Stimulated activated CD4-positive, alpha-beta T cell treated with anti-CD3 and anti-CD28 coated beads, Interleukin-15, amount 100 ng/mL, for 24 hours (primary cell): ENCODE measurements around the gene SLC23A3.

Source experiments
- DNase-seq: peaks from one replicate; pipeline ENCODE4 v3.0.0-alpha.2; 2020

SLC23A3 gene

DNA sequence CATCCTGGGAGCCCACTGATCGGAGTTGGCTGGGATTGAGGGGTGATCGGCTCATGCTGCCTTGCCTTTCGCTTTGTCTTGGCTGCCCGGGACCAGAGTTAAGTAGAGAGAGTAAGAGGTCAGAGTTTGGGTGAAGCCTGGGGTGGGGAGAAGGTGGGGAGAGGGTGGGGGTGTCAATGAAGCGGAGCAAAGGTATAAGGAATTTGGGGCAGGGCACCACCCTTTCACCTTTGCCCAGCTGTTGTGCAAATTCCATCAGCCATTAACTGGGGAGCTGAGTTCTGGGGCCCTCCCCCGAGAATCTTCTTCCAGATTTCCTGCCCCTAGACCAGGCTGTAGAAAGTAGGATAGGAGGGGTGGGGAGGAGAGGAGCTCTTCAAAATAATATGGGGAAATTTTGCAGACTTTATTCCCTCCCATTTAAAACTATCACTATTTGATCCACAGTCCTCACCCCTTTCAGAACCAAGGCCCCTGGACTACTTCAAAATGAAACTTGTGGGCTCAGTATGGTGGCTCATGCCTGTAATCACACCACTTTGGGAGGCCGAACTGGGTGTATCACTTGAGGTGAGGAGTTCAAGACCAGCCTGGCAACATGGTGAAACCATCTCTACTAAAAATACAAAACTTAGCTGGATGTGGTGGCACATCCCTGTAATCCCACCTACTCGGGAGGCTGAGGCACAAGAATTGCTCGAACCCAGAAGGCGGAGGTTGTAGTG is at the start of gene SLC23A3:
TSS of gene SLC23A3 (minus strand) at position 100 of the 725 bp plus-strand sequence. CDS start at position 55, 45 bp downstream.
- DNase-seq = no peak

DNA sequence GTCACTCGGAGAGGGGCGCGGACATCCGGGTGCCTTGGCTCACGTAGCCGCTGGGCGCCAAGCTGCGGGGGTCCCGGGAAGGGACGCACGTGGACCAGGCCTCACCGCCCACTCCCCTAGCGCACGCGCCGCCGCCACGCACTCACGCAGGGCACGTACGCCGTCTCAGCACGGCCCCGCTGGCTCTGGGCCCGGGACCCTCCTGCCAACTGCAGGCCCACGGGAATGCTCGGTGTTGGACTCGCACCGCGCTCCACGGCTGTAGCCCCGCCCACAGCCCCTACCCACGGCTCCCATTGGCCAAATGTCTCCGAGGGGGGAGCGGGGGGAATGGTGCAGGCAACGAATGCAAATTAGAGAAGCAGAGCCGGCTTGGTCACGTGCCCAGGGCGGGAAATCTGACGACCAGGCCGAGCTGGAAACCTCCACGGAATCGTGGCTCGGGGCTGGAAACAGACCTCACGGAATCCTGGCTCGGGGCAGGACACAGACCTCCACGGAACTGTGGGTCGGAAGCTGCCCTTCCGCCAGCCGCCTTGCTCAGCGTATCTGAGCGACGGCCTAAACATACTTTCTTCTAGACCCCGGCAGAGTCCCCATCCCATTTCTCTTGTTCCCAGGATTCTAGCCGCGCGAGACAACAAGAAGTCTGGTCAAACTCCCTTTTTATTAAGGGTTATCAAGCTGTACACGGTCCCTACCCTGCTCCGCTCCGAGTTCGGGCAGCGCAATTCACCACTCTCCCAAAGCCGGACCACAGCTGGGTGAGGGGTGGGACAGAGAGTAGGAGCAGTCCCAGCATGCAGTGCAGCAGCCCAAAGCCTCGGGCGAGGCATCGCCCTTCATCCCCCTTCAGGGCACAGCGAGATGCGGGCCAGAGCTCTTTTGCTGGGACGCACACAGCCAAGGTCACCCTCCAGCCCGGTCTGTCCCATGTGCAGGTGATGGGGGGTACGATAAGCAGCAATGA is 49.2 kb upstream of the SLC23A3 start, which contains the start of gene ABCB6:
TSS of gene ABCB6 (minus strand) at position 227 of the 970 bp plus-strand sequence. CDS start 285 bp downstream, outside the sequence.
- peak; percentile 95 for DNase-seq

- peak; percentile 50 for DNase-seq
Observed at GRCh38 chr2:219218217-219218731, 48.4 kb upstream of the SLC23A3 start.

DNA sequence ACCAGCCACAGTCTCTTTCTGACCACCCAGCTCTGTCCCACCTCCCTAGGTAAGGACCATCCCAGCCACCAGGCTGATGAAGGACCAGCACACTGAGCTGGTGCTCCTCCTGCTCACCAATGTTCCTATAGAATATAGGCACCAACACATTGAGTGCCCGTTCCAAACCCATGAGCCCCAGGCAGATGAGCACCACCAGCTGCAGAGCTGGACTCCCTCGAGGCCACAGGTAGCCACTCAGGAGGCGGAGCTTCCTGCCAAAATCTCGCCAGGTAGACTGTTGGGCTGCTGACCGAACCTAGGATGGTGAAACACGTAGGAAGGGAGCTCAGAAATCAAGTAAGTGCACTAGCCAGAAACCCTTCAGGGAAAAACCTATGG is 46.7 kb upstream of the SLC23A3 start:
- no peak for DNase-seq

- DNase-seq = no peak
Observed at GRCh38 chr2:219215871-219216534, 46.2 kb upstream of the SLC23A3 start.

GRCh38 chr2:219214786-219215185 is 45.0 kb upstream of the SLC23A3 start:
- DNase-seq = no peak

DNA sequence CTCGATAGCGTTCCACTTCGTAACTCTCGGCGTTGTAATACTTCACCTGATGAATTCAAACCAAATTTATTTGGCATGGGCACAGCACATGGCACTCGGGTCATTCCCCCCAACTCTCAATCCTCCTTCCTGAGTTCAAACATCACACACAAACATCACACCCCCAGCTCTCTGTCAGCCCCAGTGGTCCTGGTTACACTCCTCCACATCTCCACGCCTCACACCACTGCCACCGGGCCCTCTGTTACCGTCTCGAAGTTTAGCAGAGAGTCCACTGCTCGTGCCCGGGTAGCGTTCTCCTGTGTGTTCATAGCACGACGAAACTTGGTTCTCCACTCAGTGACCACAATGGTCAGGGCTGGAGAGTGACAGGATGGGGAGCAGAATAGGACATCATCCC is 44.3 kb upstream of the SLC23A3 start:
- no peak for DNase-seq

GRCh38 chr2:219213486-219214071 is 43.8 kb upstream of the SLC23A3 start:
- DNase-seq = no peak

GRCh38 chr2:219213026-219213415 is 43.2 kb upstream of the SLC23A3 start:
- no peak for DNase-seq

DNA sequence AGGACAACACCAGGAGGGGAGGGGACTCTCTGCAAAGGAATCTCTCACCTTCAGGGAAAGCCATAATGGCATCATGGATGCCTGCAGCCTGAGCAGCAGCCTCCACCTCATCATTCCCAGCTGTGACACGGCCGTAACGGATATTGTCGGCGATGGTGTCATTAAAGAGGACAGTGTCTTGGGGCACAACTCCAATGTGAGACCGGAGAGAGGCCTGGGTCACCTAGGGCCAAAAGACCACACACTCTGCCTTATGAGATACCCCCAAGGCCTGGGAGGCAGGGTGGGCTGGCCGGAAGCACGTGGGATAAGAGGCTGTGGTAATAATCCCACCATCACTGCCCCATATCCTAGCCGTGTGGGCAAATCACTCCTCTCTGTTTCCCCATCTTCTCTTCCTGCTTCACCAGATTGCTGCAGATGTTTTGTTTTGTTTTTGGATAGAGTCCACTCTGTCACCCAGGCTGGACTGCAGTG is 41.1 kb upstream of the SLC23A3 start:
- DNase-seq = no peak

- no peak for DNase-seq
Observed at GRCh38 chr2:219210196-219210885, 40.5 kb upstream of the SLC23A3 start.

DNA sequence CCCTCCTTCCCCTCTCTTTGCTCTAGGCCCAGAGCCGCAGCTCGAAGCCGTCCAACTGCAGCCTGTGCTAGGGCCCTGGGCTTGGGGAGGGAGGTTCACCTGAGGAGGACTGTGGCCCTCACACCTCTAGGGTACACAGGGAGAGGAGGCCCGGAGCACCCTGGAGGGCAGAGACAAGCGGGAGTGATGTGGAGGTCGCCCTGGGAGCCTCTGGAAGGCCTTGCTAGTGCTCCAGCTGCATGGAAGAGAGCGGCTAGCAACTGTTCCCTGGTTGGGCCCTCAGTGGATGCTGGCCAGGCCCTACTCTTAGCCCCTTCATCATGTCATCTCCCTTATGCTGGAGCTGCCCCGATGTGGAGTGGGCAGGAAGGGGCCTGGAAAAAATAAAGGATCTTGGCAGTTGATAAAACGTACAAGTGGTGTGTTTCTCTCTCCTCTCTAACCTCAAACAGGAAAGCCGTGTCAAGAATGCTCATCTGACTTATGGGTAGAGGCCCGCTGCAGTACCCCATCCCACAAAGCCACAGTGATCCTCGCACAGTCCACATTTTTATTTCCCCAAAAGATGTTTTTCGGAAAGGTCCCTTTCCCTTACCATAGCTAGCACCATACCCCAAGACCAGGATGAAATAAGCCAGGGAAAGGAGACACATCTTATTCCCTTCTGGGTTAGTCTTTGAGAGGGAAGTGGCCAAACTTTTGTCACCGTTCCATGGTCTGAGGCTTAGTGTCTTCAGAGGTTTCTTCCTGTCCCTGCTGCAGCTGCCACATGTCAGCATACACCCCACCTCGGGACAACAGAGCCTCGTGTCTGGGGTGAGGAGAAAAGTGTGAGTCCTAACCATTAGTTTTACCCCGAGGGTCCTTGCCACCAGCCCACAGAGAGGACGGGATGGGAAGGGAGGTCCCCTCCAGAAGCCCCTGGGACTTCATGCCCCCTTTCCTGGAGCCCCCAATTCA is 39.7 kb upstream of the SLC23A3 start:
- DNase-seq = no peak

DNA sequence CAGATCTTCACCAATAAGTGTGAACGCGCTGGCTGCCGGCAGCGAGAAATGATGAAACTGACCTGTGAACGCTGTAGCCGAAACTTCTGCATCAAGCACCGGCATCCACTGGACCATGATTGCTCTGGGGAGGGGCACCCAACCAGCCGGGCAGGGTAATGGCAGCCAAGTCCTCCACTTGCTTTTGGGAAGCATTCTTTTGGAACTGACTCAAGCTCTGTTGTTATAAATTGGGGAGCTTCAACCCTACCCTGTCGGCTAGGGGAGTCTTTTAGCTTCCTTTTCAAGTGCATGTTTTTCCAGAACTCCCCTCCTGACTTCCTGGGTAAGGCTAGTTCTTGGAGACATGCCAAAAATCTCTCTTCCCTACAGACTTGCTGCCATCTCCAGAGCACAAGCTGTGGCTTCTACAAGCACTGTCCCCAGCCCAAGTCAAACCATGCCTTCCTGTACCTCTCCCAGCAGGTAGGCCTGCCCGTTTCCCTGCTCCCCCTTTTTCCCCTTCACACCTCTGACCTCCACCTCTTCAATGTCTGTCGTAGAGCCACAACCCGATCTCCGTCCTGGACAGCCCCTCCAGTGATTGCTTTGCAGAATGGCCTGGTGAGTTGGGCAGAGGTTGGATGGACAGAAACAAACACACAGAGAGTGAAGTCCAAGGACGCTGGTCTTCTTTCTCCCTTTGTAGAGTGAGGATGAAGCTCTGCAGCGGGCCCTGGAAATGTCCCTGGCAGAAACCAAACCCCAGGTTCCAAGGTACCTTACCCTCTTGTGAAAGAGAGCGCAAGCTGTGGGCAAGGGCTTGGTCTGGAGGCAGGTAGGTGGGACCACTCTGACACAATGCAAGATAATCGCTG is 38.3 kb upstream of the SLC23A3 start:
- DNase-seq = no peak

GRCh38 chr2:219207134-219207883 is 37.5 kb upstream of the SLC23A3 start:
- no peak for DNase-seq

DNA sequence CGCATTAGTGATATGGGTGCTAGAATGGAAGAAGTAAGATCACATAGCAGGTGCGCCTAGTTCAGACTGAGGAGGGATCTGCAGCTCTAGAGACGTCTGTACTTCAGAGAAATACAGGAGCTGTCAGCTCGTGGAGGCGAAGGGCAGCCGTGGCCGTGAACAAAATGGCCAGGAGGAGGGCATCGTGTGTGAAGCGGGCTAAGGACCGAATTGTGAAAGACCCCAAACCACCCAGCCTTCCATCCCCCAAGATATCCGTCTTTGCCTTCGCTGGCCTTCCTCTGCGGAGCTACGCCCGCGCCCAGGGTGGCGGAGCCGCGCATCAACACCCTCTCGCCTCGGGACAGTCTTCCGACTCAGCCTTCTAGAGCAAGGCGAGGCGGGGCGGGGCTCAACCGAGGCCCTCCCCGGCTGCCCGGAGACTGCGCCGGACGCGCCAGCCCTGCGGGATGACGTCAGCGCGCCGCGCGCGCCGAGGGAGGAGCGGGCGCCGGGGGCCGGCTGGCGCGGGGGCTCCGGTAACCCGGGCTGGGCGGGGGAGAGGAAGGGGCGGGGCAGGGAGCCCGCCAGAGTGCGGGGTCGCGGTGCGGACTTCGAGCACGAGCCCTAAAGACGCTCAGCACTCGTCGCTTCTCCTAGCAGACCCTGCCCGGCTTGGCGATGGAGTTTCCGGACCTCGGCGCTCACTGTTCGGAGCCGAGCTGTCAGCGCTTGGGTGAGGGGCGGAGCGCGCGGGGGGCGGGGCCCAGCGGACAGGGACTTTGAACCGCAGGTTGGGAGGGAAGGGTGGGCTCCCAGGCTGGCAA is 36.7 kb upstream of the SLC23A3 start, which contains the start of gene ZFAND2B:
TSS of gene ZFAND2B (plus strand) at position 455 of the 806 bp plus-strand sequence. CDS start at position 661, 206 bp downstream.
- peak; percentile 96 for DNase-seq

- no peak for DNase-seq
Observed at GRCh38 chr2:219205981-219206327, 36.1 kb upstream of the SLC23A3 start.

- DNase-seq = no peak
Observed at GRCh38 chr2:219205165-219205538, 35.3 kb upstream of the SLC23A3 start.
